MM.1S (cell line): Measurements from ENCODE around the gene ZNF490.

Experiments used
- CTCF ChIP-seq: fragments of 300-600 bp; sonication (generic); IDR thresholded peaks from 2 replicates; pipeline ENCODE4 v1.5.1; 2016; ENCODE audit warnings: antibody characterized with exemption, low read length, mixed read lengths
- EZH2 ChIP-seq: fragments of 300-600 bp; sonication (generic); optimal IDR thresholded peaks from 2 replicates; pipeline ENCODE3; 2017; ENCODE audit warnings: low read depth, mild to moderate bottlenecking, antibody characterized with exemption, low read length, mixed read lengths

GRCh38 chr19:12647490-12648071, 37.0 kb upstream of the ZNF490 start:
- TF ChIP-seq EZH2 (no peak), CTCF (no peak)
